SK-MEL-5 (cell line): ENCODE results near the gene UBE2E2. TPM values are rescaled to one million over a fixed set of nuclear protein-coding genes. Genes with fewer than 3 reads are reported as not detected.

Source experiments
- DNase-seq: peaks from one replicate; pipeline ENCODE4 v3.0.0-alpha.2; 2016; ENCODE audit warnings: low read depth, low spot score
- in situ Hi-C: cut with HindIII; loops from 2 replicates; pipeline ENCODE4 v1.10.0; 2016; ENCODE audit warnings: low sequenced_read_pairs, high pct_unique_total_duplicates, low pct_unique_long_range_greater_than_20kb
- total RNA-seq: library from RNA; depleted of rRNA; stranded (reverse); fragments of >200 nt; shearing (Covaris generic); gene quantifications from 2 replicates; pipeline ENCODE4 v1.2.3, GENCODE V29; 2014

The UBE2E2 gene
- total RNA-seq, 1 experiment from 2014 or later: 33.3 TPM

DNA sequence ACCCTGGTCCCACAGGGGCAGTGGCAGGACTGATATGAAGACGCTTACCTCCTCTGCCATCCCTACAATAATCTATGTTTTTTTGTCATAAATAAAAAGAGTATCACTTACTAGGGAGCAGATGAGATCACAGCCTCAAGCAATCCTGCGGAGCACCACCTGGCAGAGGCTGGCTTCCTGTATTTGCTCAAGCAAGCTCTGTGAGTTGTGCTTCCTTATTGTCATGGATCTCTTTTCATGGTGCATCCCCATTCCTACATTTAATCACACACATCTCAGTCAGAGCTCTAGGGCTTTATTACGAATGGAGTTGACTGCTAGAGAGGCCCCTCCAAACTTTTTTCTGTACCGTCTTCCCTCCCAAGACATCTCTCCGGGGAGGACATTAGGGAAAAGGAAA lies 186.0 kb downstream of the UBE2E2 start:
- in situ Hi-C loops: no loop called here
- DNase-seq: no peak

GRCh38 chr3:23389686-23390085 lies 186.6 kb downstream of the UBE2E2 start:
- in situ Hi-C loops: no loop called here
- no peak for DNase-seq

- in situ Hi-C loops: no loop called here
- DNase-seq: no peak
These were observed 187.3 kb downstream of the UBE2E2 start for GRCh38 chr3:23390446-23390845.

GRCh38 chr3:23390989-23391553 lies 187.9 kb downstream of the UBE2E2 start:
- in situ Hi-C loops: no loop called here
- no peak for DNase-seq

GRCh38 chr3:23395115-23395514 lies 192.0 kb downstream of the UBE2E2 start:
- in situ Hi-C loops: no loop called here
- DNase-seq: no peak

GRCh38 chr3:23396746-23397145 lies 193.6 kb downstream of the UBE2E2 start:
- DNase-seq: no peak
- in situ Hi-C loops: no loop called here

GRCh38 chr3:23399221-23399620 lies 196.1 kb downstream of the UBE2E2 start:
- in situ Hi-C loops: no loop called here

GRCh38 chr3:23402728-23403492 lies 199.8 kb downstream of the UBE2E2 start:
- no peak for DNase-seq
- in situ Hi-C loops: no loop called here

More at GRCh38 chr3:23399221-23399620, 196.1 kb downstream of the UBE2E2 start:
- no peak for DNase-seq

DNA sequence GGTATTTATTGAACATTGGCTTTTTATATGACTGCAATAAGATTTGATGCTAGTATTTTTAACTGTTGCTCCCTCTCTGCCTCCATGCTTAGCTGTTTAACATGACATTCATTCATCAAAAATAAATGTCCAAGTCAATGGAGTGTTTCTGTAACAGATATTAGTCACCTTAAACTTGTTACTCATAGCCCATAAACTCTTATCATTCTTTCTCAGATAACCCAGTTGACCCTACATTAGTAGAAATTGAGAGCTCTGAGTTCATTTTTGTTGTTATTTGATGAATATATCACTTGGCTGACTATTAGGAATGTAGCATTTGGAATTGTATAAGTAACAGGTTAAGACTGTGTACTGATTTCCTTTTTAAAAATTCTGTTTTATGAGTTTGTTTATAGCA lies 201.1 kb downstream of the UBE2E2 start:
- in situ Hi-C loops: no loop called here
- DNase-seq: no peak

DNA sequence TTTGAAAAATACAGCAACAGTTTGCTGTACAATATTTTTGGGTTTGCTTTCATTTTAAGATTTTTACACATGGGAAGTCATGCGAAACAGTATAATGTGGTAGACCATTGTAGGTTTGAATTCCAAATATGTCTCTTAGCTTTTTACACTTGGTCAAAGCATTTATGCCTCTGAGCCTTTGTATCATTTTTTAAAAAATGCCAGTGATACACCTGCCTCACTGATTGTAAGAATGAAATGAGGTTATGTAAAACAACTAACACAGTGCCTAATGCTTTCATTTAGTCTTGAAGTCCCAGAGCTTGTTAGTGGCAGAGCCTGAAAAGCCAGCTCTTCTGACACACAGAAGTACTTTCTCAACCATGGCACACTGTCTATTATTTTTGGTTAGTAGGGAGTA lies 202.0 kb downstream of the UBE2E2 start:
- no peak for DNase-seq
- in situ Hi-C loops: no loop called here

DNA sequence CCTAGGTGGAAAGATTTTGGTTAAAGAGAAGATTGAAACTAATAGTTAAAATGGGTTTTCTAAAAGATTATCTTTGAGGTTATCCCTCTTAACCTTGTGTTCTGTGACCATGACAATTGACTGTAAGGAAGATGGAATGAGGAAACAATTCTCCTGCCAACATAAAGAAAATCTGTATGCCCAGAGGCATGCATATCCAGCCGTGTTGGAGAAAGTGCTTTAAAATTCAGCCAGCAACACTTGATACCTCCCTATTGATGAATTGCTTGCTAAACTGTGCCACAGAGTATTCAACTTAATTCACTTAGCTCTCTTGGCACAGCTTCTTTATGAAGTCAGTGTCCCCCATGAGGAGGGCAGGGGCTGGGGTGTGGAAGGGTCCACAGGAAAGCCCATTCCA lies 203.5 kb downstream of the UBE2E2 start:
- in situ Hi-C loops: no loop called here
- no peak for DNase-seq

DNA sequence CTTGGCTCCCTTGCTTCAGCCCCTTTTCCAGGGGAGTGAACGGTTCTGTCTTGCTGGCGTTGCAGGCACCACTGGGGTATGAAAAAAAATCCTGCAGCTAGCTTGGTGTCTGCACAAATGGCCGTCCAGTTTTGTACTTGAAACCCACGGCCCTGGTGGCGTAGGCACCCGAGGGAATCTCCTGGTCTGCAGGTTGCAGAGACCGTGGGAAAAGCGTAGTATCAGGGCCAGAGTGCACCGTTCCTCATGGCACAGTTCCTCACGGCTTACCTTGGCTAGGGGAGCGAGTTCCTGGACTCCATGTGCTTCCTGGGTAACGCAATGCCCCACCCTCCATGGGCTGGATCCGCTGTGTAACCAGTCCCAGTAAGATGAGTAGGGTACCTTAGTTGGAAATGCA lies 214.9 kb downstream of the UBE2E2 start:
- in situ Hi-C loops: no loop called here
- DNase-seq: no peak

DNA sequence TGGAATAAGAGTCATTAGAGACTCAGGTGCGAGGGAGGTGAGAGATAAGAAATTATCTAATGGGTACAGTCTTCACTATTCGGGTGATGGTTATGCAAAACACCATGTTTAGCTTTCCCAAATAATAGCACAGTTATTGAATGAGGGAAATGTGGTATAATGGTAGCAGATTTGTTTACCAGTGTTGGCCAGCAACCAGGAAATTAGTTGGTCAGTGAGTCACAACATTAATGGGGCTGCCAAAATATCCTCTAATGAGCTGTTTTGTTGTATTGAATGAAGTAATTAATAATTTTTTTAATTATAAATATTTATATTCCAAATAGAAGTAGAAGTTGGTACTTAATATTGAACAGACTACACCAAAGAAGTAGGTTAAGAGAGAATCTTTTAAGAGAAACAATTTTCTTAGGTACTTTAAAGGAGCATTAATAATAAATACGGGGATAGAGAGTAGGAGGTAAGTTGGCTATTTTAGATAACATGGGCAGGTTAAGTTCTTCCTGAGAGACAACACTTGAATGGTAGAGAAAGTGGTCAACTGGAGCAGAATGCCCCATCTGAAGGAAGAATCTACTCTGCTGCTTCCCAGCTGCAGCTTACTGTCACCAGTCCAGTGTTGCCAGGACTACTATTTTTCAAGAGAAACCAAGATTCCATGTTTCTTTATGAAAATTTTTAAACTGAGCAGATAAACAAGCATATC lies 218.8 kb downstream of the UBE2E2 start:
- DNase-seq: no peak
- in situ Hi-C loops: no loop called here

DNA sequence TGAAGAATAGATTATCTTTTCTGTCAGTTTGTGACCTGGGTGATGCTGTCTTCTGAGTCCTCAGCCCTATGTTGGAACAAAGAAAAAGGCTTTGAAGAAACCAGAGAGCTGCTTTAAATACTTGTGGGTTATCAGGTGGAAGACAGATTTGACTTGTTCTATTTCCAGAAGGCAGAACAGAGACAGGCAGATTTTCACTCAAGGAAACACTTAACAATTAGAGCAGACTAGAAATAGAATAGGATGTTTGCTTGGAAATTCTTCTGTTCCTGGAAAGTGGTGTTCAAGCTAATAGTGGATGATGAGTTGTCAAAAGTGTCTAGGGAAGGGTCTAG lies 219.4 kb downstream of the UBE2E2 start:
- in situ Hi-C loops: no loop called here
- DNase-seq: no peak

DNA sequence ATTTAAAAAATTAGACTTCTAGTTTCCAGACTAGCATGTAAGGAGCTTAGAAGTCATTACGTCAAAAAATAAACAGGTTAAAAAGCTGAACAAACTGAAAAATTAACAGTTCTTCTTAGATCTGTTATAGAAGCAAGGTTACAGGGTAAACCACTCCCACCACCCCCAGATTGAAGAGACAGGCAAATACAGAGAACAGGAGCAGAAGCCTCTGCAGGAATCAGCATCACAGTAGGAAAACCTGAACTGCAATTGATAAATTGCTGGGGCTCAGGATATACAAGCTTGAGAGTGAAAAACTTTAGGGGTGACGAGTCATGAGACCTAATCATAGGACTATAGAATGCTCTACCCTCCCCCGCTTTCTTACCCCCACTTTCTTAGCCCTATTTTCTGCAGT lies 222.3 kb downstream of the UBE2E2 start:
- DNase-seq: no peak

DNA sequence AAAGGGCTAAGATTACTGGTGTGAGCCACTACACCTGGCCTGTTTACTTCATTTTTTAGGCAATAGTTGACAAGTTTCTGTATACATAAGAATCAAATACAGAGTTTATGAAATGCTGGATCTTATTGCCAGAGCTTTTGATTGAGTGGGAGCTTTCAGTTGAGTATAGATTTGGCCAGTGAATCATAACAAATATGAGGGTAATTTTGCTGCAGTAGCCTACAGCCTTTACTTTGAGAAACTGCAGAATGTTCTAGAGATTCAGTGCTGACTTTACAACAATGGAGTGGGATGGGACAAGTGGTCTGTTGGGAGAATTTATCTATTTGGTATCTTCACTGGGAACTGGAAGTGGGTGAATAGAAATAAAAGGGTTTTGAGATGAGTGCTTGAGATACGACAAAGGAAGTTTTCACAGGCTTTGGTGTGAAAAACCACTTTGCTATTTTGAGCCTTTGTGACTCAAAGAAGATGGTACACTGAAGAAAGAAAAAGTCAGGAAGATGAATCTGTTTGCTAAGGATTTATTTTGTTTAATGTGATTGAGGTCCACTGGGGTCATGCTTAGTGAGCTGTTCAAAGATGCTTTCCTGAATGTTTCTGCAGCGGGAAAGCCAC lies 227.8 kb downstream of the UBE2E2 start:
- in situ Hi-C loops: no loop called here
- no peak for DNase-seq

More for the DNA sequence above, 222.3 kb downstream of the UBE2E2 start:
- in situ Hi-C loops: no loop called here

DNA sequence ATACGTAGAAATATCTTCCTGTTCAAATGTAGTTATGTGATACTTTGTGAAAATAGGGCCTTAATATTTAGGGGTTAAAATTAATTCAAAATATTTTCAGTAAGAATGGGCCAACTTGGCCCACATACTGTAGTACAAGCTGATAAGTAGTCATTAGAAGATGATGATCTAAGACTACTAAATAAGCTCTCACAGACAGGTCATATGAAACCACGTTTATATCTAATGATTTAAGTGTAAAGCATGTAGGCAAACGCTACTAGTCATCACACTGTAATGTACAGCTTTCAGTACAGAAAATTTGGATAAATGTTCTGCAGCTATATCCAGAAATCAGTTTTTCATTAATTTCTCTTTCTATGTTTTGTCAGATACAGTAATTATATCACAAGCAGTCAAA lies 228.6 kb downstream of the UBE2E2 start:
- in situ Hi-C loops: no loop called here
- no peak for DNase-seq

DNA sequence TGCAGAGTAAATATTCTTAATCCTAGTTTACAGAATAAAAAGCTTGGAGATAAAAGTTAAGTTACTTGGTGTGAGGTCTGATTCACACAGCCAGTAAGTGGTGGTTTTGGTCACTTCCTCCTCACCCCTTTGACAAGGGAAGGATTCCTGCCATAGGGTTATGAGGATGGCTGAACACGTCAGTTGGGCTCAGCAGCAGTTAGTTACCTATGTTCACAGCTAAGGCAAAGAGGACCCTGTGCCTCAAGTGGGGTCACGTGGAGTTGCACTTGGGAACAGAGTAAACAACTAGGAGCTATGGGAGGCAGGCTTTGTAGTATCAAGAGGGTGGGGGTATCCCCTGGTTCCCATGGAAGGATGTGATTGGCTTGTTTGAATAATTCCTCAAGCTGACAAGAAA lies 232.2 kb downstream of the UBE2E2 start:
- DNase-seq: no peak
- in situ Hi-C loops: no loop called here

- no peak for DNase-seq
- in situ Hi-C loops: no loop called here
These were observed 232.8 kb downstream of the UBE2E2 start for GRCh38 chr3:23435904-23436303.
